Activated T-helper 9 cell treated with anti-CD3 and anti-CD28 coated beads, Interleukin-2, amount 50 U/mL, for 16 hours (primary cell): ENCODE measurements around the gene CD48.
A peak's percentile ranks its signal among the peaks of the same experiment; 100 is the strongest.

Experiments
- DNase-seq: peaks from one replicate; pipeline ENCODE4 v3.0.0-alpha.2; 2020; ENCODE audit warnings: low read depth

Gene CD48

GRCh38 chr1:160711602-160712311 is at the start of gene CD48:
TSS of gene CD48 (minus strand) at chr1:160711822. CDS start at chr1:160711763, 59 bp downstream.
- peak; percentile 28 for DNase-seq

DNA sequence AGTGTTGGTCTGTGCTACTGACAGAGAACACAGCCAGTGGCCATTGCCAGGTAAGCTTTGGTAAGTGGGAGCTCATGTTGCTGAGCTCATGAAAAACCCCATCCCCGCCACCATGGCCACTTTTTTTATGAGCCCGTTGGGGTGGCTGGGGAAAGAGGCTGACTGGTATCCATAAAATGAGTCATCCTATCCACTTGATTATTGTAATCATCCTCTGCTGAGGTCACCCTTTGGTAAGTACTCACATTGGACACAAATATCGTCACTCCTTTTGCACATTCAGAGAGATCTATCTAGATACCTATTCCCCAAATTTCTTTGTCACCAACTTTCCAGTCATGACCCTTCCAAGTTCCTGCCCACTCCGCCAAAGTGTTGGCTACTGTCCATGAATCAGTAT is 49.4 kb upstream of the CD48 start:
- no peak for DNase-seq

DNA sequence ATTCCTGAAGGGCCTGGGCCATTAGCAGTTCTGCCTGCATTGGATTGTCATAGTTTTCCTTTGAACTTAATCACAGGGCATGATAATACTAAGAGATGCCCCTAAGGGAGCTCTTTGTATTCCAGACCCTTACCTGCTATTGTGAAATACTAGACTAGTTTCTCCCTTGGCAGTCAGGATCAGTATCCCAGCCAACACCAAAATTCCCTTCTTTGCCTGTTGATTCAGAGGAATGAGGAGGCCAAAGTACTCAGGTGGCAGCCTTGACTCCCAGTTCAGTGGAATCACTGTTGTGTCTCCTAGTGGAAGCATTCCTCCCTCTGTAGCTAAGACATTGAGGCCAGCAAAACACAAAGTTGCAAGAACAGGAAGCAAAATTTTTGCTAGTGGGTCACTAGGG is 48.1 kb upstream of the CD48 start:
- DNase-seq, result no peak

GRCh38 chr1:160758521-160758920 is 46.9 kb upstream of the CD48 start:
- DNase-seq, result no peak

GRCh38 chr1:160756849-160757201 is 45.2 kb upstream of the CD48 start:
- DNase-seq, result no peak

DNA sequence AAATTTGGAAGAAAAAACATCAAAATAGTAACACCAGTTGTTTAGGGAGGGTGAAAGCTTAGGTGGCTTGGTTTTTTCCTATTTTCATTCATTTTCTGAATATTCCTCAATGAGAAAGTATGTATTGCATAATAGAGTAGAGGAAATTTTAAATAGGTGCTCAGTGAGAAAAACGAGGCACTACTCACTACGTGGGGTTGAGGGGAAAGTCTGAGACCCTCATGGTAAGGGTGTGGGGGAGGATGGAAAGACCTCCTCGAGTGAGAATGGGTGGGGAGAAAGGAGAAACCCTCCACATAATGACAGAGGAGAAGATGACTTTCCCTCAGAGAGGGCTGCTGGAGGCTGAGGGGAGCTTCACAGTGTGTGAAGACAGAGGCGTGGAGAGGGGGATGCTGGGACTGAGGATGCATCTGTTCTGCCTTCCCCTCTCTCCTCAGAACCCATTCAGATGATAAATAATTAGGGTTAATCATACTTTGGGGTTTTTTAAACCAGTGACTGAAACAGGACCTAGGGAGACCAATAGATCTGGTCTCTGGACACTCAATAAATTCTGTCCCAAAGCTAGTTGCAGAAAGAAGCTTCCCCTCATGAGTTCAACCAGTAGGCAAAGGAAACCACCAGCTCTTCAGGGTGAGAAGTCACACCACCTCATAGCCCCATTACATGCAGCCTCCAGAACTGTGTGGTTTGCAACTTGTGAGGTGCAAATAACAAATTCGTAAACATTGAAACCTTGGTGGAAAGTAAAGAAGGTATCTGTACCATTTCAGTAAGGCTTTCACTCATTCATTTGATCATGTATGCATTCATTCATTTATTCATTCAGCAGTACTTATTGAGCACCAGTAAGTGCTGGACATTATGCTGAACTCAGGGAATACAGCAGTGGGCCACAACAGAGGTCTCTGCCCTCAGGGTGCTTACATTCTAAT is 44.6 kb upstream of the CD48 start:
- no peak for DNase-seq

GRCh38 chr1:160755461-160755860 is 43.8 kb upstream of the CD48 start:
- no peak for DNase-seq

DNA sequence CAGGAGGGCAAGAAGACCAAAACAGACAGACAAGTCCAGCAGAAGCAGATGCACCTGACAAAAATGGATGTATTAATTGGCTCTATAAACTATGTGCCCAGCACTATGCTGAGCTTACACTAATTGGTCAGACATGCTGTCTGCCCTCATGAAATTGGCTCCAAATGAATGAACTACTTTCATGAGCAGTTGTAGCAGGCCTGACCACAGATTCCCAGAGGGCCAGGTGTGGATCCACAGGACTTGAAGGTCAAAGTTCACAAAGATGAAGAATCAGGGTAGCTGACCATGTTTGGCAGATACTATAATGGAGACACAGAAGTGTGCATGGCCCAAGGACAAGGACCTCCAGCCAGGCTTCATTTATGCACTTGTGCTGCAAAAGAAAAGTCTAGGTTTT is 42.0 kb upstream of the CD48 start:
- DNase-seq, result no peak

DNA sequence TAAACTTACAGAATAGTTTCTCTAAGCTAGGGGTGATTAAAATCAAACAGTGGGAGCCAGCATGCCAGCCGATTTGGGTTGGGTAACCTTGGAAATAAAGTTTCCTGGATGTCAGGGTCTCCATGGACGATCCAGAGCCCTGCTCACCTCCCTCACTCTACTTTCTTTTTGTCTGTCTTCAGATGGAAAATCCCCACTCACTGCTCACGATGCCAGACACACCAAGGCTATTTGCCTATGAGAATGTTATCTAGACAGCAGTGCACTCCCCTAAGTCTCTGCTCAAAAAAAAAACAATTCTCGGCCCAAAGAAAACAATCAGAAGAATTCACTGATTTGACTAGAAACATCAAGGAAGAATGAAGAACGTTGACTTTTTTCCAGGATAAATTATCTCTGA is 41.3 kb upstream of the CD48 start:
- DNase-seq, result no peak

DNA sequence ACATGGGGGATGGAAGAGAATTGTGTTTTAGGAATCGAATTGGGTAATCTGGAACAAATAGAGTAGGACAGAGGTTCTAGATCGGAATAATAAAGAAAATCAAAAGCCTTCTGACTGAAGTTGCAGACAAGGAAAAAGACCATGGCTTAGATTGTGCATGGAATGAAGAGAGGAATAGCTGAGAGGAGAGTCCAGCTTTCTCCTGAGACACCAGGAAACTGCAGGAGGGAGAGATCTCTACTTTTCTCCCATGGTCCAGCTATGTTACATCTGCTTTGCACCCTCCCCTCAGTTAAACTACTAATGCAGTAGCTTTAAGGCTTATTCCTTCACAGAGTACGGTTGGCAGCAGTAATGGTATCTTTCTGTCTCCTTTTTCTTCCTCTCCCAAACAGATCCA is 40.8 kb upstream of the CD48 start:
- DNase-seq, result no peak

DNA sequence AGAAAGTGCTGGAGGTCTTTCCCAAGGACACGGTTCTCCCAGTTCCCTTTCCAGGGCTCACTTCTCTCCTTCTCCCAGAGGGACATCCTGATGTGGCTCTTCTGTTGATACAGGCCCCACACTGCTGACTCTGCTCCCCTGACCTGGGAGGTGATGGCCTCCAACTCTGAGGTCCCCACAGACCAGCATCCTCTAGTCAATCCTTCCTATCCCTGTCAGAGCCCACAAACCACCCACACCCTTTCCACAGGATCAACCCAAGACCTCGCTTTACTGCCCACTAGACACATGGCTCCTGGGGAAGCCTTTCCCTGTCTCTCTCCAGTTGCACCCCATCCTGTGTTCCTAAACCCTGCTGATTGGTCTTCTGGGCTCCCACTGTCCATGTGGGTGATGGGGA is 39.0 kb upstream of the CD48 start:
- DNase-seq, result no peak

DNA sequence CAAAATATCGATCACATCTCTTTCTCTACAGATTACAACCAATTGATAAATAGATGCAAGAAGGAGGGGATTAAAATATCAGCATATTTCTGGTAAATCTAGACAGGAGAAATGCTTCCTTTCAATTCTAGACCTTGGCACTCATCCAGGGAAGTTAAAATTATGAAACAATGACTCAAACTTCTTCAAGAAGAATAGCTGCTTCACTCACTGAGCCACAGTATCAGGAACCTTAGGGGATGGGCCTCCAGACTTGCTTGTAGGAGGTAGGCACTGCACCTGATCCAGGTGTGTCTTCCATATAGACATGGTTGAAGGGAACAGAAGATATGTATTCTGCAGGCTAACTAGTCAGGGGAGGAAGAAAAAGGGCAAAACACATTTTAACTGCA is 37.3 kb upstream of the CD48 start:
- DNase-seq, result no peak

- DNase-seq, result no peak
These were observed 36.7 kb upstream of the CD48 start for GRCh38 chr1:160748181-160748877.

- DNase-seq, result no peak
These were observed 36.1 kb upstream of the CD48 start for GRCh38 chr1:160747717-160748116.

DNA sequence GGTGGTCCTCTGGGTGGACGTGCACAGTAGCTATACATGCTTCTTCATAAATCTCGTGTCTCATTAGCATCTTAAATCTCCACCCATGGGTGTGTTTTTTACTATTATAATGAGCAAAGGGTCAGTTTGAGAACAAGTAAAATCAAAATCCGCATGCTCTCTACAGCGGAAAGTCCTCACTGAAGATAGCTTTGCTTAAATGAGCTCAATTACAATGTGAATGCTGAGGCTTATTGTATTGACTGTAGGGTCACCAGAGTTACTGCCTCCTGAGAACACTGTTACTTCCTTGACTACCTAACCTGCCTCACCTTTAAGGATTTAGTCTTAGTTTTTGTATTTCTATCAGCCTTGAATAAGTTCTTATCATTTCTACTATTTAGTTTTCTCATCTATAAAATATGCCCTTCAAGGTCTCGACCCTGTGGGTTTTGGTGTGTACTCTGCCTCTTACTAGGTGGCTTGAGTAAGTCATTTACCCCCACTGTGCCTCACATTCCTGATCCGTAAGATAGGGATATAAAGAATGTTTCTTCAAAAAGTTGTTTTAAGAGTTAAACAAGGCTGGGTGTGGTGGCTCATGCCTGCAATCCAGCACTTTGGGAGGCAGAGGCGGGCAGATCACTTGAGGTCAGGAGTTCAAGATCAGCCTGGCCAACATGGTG is 35.3 kb upstream of the CD48 start:
- no peak for DNase-seq

DNA sequence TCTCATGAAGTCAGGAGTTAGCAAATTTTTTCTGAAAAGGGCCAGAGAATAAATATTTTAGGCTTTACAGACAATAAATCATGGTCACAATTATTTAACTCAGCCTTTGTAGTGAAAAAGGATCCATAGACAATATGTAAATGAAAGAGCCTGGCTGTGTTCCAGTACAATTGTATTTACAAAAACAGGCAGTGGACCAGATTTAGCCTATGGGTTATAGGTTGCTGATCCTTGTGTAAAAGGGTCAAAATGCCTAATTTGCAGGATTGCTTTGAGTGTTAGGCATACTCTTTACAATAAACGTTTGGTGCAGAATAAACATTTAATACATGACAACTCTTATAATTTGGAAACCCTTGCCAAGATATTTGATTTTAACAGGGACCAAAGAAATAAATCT is 33.9 kb upstream of the CD48 start:
- no peak for DNase-seq

DNA sequence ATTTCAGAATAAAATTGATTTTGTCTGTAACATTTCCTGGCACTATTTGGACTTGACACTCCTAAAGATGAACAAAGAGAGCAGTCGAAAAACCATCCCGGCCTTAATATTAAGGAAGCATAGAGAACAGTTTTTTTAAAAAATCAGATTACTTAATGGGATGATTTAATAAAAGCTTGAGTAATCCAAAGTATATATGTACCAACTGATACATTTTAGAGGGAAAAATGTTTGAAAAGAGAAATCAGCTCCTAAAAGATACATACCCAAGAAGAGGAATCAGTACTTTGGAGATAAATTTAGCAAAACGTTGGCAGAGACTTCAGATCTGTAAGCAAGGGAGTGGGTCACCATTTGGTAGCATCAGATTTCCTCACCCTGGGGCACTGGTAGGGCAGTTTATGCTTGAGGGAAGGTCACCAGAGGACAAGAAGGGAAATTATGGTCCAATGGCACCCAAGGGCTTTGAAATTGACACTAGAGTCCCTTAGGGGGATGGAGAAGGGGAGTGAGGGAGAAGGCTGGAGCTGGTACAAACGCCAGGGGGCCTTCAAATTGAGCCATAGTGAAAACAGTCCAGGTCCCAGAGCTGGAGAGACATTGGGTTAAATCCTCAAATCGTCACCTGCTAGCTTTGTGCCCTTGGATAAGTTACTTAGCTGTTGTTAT is 33.4 kb upstream of the CD48 start:
- no peak for DNase-seq

GRCh38 chr1:160744199-160744851 is 32.7 kb upstream of the CD48 start:
- no peak for DNase-seq

DNA sequence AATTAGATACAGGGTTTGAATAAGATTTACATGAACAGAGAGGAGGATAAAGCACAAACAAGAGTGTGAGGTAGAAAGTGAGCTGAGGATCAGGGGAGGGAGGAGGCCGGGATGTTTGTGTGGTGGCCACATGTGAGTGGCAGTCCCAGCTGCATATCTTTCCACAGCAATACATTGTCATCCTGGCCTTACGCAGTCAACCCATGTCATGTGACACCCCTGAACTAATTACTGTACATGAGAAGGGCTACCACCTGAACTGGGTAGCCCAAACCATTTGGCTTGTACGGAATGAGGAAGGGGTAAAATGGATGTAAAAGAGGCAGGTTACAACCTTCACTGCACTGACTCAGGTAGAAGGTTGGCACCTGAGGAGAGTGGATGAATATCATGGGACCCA is 31.6 kb upstream of the CD48 start:
- DNase-seq, result no peak

GRCh38 chr1:160742428-160743127 is 31.0 kb upstream of the CD48 start:
- no peak for DNase-seq
